ENCODE data around the gene ABR. TPM values are rescaled to one million over a fixed set of nuclear protein-coding genes. Genes with fewer than 3 reads are reported as not detected.

The ABR gene
- polyA plus RNA-seq, 1 donor from 2014 or later = 34.5 TPM

DNA sequence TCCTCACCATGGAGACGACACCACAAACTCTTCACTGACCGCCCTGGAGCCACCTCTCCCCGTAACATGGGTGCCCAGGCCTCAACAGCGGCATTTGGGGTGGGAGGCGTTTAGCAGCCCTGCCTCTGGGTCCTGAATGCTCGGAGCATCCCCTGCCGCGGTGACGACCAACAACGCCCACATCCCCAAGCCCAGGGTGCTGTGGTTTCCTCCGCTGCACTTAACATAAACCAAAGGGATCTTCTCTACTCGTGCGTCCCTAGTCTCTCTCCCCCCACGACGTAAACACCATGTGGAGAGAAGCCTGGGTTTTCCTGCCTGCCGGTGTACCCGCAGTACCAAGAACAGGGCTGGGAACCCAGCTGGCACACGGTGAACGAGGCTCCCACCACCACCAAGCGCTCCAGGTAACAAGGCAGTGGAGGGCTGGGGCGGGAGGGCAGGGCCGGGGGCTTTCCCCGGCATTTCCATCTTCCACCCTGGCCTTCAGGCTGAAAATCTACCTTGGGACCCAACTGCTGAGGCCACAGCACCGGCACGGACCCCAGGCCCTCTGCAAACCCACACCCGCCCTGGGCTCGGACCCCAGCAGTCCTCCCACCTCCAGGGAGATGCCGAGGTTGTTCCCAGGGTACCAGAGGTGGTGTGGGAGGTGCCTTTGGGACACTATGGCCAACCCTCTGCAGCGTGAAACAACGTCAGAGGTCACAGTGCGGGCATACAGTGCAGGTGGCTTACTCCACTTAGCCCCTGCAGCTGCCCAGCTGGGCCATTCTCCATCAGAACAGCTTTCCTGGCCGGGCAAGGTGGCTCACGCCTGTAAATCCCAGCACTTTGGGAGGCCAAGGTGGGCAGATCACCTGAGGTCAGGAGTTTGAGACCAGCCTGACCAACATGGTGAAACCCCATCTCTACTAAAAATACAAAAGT lies 128.5 kb downstream of the ABR start:
- TF ChIP-seq MXI1 (conservative IDR thresholded peaks at IDR 0.05; ENCODE audit: poor library complexity, severe bottlenecking) (no peak), EP300 (conservative IDR thresholded peaks at IDR 0.05; ENCODE audit: poor library complexity, severe bottlenecking) (no peak), RAD21 (conservative IDR thresholded peaks at IDR 0.05) (no peak), EZH2 (IDR thresholded peaks at IDR 0.05; ENCODE audit: borderline replicate concordance, insufficient read depth, low read length, poor library complexity, severe bottlenecking) (no peak), SMC3 (conservative IDR thresholded peaks at IDR 0.05; ENCODE audit: poor library complexity) (no peak), TAF1 (IDR thresholded peaks at IDR 0.05; ENCODE audit: low read depth) (no peak), POLR2AphosphoS5 (IDR thresholded peaks at IDR 0.05) (no peak)
- TF ChIP-seq, protein P1, sequence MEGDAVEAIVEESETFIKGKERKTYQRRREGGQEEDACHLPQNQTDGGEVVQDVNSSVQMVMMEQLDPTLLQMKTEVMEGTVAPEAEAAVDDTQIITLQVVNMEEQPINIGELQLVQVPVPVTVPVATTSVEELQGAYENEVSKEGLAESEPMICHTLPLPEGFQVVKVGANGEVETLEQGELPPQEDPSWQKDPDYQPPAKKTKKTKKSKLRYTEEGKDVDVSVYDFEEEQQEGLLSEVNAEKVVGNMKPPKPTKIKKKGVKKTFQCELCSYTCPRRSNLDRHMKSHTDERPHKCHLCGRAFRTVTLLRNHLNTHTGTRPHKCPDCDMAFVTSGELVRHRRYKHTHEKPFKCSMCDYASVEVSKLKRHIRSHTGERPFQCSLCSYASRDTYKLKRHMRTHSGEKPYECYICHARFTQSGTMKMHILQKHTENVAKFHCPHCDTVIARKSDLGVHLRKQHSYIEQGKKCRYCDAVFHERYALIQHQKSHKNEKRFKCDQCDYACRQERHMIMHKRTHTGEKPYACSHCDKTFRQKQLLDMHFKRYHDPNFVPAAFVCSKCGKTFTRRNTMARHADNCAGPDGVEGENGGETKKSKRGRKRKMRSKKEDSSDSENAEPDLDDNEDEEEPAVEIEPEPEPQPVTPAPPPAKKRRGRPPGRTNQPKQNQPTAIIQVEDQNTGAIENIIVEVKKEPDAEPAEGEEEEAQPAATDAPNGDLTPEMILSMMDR (IDR thresholded peaks at IDR 0.05; ENCODE audit: poor library complexity, severe bottlenecking) = no peak
- TF ChIP-seq, protein P2, sequence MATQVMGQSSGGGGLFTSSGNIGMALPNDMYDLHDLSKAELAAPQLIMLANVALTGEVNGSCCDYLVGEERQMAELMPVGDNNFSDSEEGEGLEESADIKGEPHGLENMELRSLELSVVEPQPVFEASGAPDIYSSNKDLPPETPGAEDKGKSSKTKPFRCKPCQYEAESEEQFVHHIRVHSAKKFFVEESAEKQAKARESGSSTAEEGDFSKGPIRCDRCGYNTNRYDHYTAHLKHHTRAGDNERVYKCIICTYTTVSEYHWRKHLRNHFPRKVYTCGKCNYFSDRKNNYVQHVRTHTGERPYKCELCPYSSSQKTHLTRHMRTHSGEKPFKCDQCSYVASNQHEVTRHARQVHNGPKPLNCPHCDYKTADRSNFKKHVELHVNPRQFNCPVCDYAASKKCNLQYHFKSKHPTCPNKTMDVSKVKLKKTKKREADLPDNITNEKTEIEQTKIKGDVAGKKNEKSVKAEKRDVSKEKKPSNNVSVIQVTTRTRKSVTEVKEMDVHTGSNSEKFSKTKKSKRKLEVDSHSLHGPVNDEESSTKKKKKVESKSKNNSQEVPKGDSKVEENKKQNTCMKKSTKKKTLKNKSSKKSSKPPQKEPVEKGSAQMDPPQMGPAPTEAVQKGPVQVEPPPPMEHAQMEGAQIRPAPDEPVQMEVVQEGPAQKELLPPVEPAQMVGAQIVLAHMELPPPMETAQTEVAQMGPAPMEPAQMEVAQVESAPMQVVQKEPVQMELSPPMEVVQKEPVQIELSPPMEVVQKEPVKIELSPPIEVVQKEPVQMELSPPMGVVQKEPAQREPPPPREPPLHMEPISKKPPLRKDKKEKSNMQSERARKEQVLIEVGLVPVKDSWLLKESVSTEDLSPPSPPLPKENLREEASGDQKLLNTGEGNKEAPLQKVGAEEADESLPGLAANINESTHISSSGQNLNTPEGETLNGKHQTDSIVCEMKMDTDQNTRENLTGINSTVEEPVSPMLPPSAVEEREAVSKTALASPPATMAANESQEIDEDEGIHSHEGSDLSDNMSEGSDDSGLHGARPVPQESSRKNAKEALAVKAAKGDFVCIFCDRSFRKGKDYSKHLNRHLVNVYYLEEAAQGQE (IDR thresholded peaks at IDR 0.05; ENCODE audit: borderline replicate concordance) = no peak
- H3K27me3 ChIP-seq (ENCODE audit: insufficient read depth, low read depth, low read length) = no peaks in the 10 kb centered on the region
- H3K79me2 ChIP-seq (replicated peaks; ENCODE audit: insufficient read depth, low read length) = no peaks in the 10 kb centered on the region
- no peaks in the 10 kb centered on the region for H3K9me3 ChIP-seq (ENCODE audit: low read length)
- H3K4me3 ChIP-seq (ENCODE audit: low read length) = no peak overlapping the region
- no peak overlapping the region for H2AFZ ChIP-seq (ENCODE audit: low read depth, low read length)
- H3F3A ChIP-seq (ENCODE audit: insufficient read depth, low read length, poor library complexity, severe bottlenecking) = no peaks in the 10 kb centered on the region
- no peaks in the 10 kb centered on the region for H3K9me2 ChIP-seq (ENCODE audit: insufficient read depth, low read length)
- no peaks in the 10 kb centered on the region for H3K36me3 ChIP-seq (ENCODE audit: insufficient read depth, low read length)
- no peaks in the 10 kb centered on the region for H4K20me1 ChIP-seq (ENCODE audit: insufficient read depth)
- H3K27ac ChIP-seq (ENCODE audit: low read length) = no peak overlapping the region
- no peak overlapping the region for H3K9ac ChIP-seq (ENCODE audit: low read length)
- H3K4me2 ChIP-seq (ENCODE audit: low read length) = no peak overlapping the region

DNA sequence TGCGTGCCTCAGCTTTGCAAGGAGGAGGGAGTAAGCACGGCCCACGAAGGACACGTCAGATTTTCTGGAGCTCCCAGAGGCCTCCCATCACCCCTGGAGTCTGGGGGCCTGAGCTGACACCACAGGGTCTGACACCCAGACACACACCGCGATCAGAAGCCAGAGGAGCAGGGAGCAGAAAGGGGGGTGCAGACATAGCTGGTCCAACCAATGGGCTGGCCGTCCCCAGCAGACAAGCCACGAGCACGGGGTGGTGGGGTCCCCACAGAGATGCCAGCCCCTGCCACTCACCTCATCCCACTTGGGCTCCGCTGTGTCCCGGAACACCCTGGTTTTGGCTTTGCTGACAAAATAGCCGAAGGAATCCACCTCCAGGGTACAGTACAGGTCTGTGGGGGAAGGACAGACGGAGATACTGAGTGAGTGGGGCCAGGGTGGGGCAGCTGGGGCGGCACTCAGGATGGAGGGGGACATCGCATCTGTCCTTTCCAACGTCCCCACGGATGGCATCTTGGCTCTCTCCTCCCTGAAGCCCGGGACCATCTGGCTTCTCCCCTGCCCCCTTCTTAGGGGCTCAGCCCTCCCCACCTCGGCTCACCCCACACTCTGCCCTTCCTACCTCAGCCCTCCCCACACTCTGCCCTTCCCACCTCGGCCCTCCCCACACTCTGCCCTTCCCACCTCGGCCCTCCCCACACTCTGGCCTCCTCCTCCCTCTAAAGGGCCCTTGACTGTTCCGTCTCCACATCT lies 129.4 kb downstream of the ABR start:
- H3F3A ChIP-seq (ENCODE audit: insufficient read depth, low read length, poor library complexity, severe bottlenecking) = no peaks in the 10 kb centered on the region
- H3K9ac ChIP-seq (ENCODE audit: low read length) = no peak overlapping the region
- no peaks in the 10 kb centered on the region for H3K27me3 ChIP-seq (ENCODE audit: insufficient read depth, low read depth, low read length)
- H3K9me3 ChIP-seq (ENCODE audit: low read length) = no peaks in the 10 kb centered on the region
- no peaks in the 10 kb centered on the region for H3K9me2 ChIP-seq (ENCODE audit: insufficient read depth, low read length)
- no peak overlapping the region for H3K4me2 ChIP-seq (ENCODE audit: low read length)
- no peaks in the 10 kb centered on the region for H3K36me3 ChIP-seq (ENCODE audit: insufficient read depth, low read length)
- no peaks in the 10 kb centered on the region for H3K79me2 ChIP-seq (replicated peaks; ENCODE audit: insufficient read depth, low read length)
- no peaks in the 10 kb centered on the region for H4K20me1 ChIP-seq (ENCODE audit: insufficient read depth)
- no peak overlapping the region for H2AFZ ChIP-seq (ENCODE audit: low read depth, low read length)
- no peak for TF ChIP-seq RAD21 (conservative IDR thresholded peaks at IDR 0.05)
- TF ChIP-seq SMC3 (conservative IDR thresholded peaks at IDR 0.05; ENCODE audit: poor library complexity) = no peak
- TF ChIP-seq MXI1 (conservative IDR thresholded peaks at IDR 0.05; ENCODE audit: poor library complexity, severe bottlenecking) = no peak
- TF ChIP-seq, protein P2 (IDR thresholded peaks at IDR 0.05; ENCODE audit: borderline replicate concordance) = no peak
- TF ChIP-seq EZH2 (IDR thresholded peaks at IDR 0.05; ENCODE audit: borderline replicate concordance, insufficient read depth, low read length, poor library complexity, severe bottlenecking) = no peak
- no peak for TF ChIP-seq POLR2AphosphoS5 (IDR thresholded peaks at IDR 0.05)
- TF ChIP-seq, protein P1 (IDR thresholded peaks at IDR 0.05; ENCODE audit: poor library complexity, severe bottlenecking) = no peak
- TF ChIP-seq EP300 (conservative IDR thresholded peaks at IDR 0.05; ENCODE audit: poor library complexity, severe bottlenecking) = no peak
- no peak for TF ChIP-seq TAF1 (IDR thresholded peaks at IDR 0.05; ENCODE audit: low read depth)
- no peak overlapping the region for H3K4me3 ChIP-seq (ENCODE audit: low read length)
- H3K27ac ChIP-seq (ENCODE audit: low read length) = no peak overlapping the region
